HG02938 (cell line): ENCODE results near the gene STARD3.
A peak's percentile ranks its signal among the peaks of the same experiment; 100 is the strongest.

Experiments used
- ATAC-seq: cut with Tn5 transposase; IDR thresholded peaks from one replicate; pipeline ENCODE4 v1.9.1; 2021; ENCODE audit warnings: mild to moderate bottlenecking, moderate library complexity; ENCODE audit not compliant: unreplicated experiment

The STARD3 gene

DNA sequence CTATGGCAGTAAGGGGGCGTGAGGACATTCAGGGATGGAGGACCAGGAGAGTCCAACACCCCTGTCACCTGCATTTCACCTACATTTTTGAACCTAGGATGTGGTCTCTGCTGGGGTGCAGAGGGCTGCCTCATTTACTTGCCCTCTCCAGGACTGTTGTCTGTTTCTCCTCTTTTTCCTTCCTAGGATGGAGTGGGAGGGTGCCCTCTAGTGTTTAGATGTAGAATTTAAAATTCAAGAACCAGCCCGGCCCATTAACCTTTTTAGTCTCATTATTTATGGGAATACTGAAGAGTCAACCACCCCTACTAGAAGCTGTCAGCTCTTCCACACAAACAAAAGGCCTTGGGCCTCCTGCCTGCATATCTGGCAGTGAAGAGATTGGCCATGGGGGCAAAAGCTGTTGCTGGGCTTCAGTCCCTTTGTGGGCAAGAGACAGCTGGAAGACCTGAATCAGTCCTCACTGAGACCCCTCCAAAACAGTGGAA, 2.5 kb upstream of the STARD3 start:
- no peak for ATAC-seq

DNA sequence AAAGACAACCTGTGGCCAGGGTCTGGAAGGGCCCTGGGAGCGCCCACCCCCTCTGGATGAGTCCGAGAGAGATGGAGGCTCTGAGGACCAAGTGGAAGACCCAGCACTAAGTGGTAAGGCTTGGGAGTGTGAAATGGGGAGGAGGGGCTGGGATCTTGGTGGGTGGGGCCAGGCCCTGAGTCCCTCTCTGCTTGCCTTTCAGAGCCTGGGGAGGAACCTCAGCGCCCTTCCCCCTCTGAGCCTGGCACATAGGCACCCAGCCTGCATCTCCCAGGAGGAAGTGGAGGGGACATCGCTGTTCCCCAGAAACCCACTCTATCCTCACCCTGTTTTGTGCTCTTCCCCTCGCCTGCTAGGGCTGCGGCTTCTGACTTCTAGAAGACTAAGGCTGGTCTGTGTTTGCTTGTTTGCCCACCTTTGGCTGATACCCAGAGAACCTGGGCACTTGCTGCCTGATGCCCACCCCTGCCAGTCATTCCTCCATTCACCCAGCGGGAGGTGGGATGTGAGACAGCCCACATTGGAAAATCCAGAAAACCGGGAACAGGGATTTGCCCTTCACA, 1.2 kb upstream of the STARD3 start:
- ATAC-seq = no peak

DNA sequence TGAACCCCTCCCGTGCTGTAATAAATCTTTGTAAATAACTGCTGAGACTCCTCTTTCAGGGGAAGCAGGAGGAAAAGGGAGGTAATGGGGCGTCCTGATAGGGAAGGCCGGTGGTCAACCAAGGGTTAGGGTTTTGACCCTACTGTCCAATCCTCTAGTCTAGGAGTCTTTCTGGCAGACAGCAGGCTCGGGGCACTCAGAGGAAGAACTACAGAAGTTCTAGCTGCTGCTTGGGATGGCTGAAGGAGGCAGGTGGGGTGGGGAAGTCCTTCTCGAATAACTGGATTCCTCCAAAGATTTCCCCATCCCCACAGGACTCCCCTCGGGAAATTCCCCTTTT, 387 bp upstream of the STARD3 start:
- ATAC-seq = peak; percentile 16

DNA sequence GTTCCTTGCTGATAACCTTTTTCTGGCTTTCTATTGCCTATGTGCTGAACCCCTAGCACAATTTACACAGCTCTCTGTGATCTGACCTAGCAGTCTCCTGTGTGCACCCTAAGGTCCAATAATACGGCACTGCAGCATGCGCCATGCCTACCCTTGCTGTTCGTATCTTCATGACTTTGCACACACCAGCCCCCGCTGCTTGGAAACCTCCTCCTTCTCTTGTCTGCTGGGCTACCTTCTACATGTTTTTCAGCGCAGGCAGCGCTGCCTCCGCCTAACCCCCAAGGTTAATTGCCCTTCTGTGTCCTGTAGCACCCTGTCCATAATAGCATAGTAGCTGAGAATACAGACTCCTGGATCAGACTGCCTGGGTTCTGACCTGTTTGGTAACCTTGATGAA, 1.4 kb downstream of the STARD3 start:
- no peak for ATAC-seq

DNA sequence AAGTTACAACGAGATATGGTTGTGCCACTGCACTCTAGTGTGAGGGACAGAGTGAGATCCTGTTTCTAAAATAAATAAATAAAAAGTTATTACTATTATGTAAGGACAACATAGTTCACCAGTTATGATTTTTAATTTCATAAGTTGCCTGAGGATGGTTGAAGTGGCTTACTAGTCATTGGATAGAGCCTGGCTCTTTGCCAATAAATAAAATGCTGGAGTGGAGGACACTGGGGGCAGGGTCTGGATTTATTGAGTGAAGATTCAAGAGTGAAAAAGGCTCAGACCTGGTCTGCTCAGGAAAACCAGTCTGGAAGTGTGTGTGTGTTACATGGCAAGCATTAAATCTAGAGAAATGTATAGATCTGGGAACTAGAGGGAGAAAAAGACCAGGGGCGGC, 2.1 kb downstream of the STARD3 start:
- no peak for ATAC-seq

DNA sequence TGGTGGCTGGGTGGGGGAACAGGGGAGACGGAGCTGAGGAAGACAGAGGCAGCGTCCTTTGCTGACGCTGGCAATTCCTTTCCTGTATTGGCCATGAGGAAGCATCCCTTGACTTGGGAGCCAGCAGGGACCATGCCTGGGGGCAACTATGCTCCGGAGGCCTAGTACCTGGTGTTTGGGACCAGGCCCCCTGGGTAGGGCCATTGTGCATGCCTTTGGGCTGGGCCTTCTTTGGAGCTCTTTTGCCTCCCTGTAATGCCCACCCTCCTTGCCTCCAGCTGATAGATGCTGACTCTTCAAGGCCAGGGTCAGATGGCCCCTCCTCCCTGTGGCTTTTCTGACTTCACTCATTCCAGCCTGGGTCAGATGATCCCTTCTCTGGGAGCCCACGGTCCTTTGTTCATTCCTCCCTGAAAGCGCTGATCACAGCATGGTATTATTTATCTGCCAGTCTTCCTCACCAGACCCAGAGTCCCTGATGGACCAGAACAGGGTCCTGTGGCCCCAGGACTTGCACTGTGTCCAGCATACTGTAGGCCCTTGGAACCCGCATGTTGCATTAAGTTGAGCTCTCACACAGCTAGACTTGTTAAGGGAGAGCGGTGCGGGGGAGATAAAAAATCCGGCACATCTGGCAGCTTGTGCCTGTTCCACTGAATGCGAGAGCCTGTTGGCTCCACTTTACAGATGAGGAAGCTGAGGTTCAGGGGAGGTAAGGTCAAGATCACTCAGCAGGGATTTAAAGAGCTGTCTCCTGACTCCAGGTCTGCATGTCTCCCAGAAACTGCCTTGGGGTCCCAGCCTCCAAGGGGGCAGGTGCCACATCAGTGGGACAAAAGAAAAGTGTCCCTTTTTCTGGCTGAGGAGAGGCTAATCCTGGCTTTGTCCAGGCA, 2.9 kb downstream of the STARD3 start:
- ATAC-seq = no peak

DNA sequence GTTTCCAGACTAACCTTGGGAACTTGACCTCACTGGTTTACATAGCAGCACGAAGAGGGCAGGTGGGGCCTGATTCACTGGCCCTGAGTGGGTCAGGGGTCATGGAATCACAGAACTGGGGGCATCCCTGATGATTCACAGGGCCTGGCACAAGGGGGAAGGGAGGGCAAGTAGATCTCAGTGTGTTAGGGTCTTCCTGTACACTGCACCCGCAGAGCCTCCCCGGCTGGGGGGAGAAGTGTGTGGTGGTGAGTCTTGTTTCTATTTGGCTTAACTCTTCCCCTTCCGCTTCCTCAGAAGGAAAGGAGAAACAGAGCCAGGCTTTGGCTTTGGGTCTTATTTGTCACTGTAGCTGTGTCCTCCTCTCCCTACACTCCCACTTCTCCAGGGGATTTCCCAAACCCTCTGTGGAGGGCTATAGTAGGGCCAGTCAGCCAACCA, 3.7 kb downstream of the STARD3 start:
- ATAC-seq = no peak

DNA sequence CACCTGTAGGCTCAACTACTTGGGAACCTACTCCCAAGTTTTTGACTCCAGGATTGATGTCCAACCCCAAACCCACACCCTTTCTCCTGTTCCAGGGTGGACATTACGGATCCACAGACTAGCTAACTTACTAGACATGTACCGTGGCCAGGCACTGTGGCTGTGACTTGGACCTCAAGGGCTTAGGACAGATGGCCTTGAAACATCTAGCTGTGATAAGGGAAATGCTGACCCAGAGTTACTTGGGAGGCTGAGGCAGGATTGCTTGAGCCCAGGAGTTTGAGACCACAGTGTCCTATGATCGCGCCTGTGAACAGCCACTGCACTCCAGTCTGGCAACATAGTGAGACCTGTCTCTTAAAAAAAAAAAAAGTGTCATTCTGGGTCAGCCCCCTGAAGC, 4.2 kb downstream of the STARD3 start:
- no peak for ATAC-seq

DNA sequence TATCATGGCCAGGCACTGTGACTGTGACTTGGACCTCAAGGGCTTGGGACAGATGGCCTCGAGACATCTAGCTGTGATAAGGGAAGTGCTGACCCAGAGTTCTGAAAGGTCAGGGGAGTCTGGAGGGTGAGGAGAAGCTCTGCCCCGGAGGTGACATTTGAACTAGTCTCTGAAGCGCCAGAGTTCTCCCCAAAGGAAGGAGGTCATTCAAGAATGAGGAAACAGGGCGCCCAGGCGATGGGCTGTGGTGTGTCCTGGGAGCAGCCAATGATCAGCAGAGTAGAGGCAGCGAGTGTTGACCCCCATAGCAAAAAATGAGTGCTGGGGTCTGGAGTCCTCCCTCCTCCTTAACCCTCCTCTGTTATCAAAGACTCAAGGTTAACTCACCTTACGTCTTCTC, 4.9 kb downstream of the STARD3 start:
- ATAC-seq = no peak

DNA sequence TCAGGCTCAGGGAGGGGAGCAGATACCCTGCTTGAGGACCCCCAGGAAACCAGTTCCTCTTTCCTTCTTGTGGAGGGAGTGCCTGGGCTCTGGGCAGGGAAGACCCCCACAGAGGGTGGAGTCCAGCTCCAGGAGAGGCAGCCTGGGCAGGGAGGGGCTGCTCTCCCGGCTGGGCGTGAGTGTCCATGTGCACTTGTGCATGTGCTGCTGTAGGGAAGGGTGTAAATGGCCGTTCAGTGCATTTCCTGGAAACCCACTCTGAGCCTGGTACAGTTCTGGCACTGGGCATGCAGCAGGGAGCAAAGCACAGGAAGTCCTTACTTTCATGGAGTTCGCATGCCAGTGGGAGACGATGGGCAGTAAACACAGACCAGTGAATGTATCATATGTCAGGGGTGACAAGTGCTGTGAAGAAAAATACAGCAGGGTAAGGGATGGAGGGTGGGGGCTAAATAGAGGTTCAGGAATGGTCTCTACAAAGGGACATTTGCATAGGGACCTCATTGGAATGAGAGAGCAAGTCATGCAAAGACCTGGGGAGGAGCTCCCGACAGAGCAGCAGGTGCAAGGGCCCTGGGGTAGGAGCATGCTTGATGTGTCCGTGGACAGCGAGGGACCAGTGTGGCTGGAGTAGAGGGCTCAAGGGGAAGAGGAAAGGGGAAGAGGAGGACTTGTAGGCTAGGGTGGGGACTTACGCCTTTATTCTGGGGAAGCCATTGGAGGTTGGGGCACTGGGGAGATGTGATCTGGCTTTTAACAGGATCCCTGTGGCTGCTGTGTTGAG, 5.5 kb downstream of the STARD3 start:
- no peak for ATAC-seq

DNA sequence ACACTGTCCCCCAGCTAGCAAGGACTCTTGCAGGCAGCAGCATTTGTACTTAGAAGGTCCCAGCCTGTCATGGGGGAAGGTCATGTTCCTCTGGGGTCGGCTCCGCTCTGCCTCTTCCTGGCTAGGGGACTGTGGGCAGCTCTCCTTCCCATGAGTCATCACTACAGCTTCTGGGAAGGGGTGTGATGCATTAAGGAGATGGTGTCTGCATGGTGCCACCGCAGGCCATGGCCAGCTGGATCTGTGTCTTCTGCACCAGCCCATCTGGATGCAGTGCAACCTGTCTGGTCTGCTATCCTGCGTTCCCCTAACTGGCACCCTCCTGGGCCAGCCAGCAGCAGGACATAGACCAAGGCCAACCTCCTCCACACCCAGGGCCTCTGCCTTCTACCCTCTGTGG, 6.3 kb downstream of the STARD3 start:
- no peak for ATAC-seq

DNA sequence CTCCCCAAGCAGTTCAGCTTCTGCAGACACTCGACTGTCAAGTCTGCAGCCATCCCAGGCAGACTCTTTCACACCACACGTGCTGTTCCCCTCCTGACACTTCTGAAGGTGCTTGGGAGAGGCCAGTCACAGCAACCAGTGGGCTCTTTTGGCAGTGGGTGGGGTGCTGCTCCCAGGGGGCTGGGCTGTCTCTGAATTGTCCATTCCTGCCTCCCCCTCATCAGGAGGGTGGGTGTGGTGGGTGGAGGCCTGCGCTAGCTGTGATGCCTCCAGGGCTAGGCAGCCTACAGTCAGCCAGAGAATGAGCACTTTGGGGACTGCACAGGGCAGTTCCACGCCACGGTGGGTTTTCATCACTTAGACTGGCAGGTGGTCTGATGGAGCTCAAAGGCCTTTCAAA, 10.3 kb downstream of the STARD3 start:
- no peak for ATAC-seq

DNA sequence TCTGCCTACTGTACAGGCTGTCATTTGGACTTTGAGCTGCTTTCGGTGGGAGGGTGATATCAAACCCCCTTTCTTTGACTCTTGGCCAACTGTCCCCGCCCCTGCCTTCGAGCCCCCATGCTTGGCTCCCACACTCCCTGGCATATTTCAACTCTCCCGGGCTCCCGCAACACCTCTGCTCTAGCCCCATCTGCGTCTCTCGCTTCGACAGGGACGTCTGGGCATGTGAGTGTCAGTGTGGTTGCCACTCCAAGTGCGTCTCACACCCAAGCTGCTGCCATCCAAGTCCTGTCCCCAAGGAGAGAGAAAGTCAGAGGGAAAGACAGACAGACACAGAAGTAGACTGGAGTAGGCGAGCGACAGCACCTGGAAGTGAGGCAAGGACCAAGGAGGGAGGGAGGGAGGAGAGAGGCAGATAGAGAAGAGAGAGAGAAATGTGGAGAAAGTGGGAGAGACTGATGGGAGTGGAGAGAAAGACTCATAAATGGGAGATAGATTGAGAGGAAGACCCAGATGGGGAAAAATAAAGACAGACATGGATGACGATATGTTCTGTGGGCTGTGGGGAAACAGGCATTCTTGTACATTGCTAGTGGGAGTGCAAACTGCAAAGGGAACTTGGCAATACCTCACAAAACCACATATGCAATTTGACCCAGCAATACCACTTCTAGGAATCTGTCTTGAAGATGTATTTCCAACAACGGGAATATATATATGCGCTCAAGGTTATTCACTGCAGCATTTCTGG, 11.8 kb downstream of the STARD3 start:
- ATAC-seq = no peak

DNA sequence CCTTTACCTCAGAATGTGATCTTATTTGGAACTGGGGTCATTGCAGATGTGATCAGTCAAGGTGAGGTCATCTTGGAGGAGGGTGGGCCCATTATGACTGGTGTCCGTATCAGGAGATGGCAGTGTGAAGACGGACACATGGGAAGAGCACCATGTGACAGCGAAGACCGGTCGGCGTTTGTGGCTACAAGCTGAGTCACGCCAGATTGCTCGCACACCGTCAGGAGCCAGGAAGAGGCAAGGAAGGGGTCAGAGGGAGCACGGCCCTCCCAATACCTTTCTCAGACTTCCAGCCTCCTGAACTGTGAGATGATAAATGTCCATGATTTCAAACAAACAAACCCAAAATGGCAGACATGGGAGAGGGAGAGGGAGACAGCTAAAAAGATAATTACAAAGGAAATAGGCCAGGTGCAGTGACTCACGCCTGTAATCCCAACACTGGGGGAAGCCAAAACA, 13.2 kb downstream of the STARD3 start:
- no peak for ATAC-seq

DNA sequence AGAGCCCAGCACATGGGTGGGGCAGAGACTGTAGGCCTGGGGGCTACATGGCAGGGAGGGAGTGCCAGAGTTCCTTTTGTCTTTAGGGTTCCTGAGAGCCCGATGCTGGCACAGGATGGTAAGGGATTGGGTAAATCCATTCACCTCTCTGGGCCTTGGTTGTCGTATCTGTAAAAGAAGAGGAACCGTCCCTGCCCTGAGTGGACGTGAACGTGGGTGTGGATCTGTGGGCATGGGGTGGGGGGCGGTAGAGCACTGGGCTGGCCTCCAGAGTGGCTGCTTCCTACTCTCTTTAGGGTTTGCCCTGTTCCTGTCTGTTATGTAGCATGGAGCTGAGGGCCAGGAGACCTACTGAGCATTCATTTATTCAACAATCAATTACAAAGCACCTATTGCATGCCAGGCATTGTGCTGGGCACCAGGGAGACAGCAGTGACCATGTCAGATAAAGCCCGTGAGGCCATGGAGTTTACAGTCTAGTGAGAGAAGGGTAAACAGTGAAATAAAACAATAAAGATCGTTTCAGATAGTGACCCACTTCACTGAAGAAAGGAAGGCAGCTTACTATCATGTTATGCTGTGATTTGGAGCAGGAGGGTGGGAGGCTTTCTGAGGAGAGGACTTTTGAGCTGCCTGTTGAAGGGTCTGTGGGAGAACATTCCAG, 15.1 kb downstream of the STARD3 start:
- no peak for ATAC-seq

DNA sequence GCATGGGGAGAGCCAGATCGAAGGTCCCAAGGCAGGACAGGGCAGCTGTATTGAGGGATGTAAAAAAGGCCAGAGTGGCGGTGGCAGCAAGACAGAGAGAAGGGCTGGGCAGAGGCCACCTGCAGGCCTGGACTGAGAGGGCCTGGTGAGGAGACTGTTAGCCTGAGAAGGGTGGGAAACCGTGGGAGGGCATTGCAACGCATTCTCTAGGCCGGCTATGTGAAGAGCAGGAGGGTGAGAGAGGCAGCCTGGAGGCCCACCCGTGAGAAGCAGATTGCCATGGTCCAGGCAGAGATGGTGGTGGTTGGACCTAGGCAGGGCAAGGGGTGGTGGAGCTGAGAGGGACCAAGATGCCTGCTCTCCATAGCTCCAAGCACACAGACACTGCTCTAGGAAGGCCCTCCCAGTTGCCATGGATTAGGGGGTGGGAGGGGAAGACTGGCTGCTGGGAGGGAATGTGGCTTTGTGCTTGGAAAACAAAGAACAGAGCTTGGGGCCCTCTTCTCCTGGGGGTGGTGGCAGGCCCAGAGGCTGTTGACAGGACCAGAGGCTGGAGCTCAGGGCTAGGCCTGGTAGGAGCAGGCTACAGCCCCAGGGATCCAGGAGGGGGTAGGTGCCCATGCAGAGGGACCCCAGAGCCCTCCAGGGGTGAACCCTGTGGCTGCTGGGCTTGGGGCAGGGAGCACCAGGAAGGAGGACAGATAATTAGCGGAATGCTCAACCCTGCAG, 15.8 kb downstream of the STARD3 start:
- ATAC-seq = no peak

DNA sequence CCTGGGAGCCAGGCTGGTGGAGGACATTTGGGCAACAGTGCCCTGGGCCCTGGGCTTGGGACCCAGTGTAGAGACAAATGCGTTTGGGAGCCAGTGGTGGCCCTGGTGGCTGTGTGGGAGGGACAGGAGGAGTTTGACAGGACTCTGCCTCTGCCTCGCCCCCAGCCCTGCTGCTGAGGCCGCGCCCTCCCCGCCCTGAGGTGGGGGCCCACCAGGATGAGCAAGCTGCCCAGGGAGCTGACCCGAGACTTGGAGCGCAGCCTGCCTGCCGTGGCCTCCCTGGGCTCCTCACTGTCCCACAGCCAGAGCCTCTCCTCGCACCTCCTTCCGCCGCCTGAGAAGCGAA, 16.3 kb downstream of the STARD3 start:
- no peak for ATAC-seq

DNA sequence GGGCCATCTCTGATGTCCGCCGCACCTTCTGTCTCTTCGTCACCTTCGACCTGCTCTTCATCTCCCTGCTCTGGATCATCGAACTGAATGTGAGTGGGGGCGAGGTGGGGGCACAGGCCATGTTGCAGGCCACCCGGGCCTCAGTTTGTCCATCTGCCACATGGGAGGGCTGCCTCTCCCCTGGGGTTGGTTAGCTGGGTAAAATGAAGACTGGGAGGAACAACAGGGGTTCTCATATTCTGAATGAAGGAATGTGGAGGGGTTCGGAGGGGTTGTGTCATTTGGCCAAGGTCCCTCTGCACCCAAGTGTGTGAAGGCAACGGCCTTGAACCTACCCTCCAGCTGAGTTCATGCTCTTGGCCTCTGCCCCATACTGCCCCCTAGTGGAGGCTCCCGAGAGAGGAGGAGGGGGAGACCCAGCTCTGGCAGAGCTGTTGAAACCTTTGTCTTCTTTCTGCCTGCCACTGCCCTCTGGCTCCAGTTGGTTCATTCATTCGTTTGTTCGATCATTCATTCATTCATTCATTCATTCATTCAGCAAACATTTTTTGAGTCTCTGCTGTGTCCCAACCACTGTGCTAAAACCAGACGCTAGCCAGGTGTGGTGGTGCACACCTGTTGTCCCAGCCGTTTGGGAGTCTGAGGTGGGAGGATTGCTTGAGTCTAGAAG, 16.9 kb downstream of the STARD3 start:
- ATAC-seq = no peak

DNA sequence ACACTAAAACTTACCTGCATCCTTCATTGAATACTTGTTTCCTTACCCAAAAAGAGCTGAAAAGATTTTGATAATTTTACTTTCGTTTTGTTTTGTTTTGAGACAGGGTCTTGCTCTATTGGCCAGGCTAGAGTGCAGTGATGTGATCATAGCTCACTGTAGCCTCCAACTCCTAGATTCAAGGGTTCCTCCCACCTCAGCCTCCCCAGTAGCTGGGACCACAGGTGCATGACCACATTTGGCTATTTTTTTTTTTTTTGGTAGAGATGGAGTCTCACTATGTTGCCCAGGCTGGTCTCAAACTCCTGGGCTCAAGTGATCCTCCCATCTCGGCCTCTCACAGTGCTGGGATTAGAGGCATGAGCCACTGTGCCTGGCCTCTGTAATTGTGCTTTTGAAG, 18.2 kb downstream of the STARD3 start:
- no peak for ATAC-seq
